ENCODE data around the gene DEAF1.

DEAF1 gene

DNA sequence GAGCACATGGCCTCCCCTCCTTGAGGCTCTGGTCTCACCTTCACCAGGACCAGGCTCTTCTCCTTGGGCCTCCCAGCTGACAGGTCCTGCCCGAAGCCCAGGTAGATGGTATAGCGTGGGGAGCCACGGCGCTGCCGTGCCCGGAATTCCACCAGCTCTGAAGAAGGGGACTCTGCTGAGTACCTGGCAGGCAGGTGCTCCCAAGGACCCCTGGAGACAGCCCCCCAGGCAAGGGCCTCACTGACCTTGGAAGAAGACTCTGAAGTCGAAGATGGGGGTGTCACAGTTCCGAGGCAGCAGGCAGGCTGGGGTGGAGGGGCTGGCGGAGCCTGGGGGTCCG lies 82.1 kb downstream of the DEAF1 start:
- FAIRE-seq (no peak), DNase-seq (ENCODE audit: low spot score) (no peak)

DNA sequence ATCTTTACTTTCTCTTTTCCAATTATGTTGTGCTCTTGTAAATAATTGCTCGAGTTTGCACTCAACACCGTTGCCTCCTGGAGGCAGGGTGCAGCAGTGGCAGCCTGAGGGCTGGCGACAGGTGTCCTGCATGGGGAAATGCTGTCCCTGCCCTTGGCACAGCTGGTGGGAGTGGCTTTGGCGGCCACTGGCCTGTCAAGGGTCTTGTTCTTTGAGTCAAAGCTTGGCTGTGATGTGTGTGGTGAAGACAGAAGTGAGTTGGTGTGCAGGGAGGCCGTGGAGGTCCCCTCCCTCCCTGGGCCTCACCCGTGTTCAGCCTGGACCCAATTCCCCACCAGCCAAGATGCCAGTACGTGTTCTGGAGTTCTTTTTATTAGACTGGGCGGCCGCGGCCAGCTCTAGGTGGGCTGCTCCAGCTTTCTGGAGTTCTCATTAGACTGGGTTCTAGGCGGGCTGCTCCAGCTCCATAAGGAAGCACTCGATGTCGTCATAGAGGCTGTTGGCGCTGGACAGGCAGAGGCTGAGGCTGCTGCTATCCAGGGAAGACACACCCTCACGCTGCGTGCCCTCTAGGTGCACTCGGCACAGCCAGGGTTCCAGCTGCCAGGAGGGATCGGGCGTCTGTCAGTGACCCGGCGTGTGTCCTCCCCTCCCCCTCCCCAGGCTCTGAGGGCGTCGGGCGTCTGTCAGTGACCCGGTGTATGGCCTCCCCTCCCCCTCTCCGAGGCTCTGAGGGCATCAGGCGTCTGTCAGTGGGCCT lies 82.6 kb downstream of the DEAF1 start:
- DNase-seq (ENCODE audit: low spot score) (no peak), FAIRE-seq (no peak)

DNA sequence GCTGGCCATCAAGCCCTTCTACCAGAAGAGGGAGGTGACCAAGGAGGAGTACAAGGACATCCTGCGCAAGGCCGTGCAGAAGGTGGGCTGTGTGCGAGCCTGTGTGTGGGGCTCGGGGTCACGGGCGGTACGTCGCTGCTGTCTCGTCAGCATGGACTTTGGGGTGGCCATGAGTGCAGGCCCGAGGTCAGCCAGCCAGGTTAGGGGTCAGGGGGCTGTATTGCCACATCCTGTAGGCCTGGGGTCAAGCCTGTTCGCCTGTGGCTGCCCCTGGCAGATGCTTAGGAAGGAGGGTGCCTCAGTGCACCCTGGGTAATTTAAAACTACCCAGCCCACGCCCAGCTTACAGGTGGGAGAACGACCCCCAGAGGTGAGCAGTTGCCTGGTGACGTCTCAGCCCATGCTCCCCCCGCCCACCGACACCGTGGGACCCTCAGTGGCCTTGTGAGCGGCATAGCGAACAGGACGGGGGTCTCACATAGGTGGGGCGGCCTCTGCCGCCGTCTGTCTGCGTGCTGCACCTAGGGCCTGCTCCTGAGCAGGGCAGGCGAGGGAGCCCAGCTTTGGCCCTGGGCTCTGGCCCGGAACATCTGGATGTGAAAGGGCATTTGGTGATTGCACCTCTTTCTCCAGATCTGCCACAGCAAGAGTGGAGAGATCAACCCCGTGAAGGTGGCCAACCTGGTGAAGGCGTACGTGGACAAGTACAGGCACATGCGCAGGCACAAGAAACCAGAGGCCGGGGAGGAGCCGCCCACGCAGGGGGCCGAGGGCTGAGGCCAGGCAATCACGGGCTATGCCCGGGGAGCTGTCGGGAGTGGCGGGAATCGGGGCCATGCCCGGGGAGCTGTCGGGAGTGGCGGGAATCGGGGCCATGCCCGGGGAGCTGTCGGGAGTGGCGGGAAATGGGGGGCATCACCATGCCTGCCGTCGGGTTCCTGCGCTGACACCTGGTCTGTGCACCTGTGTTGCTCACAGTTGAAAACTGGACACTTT lies 83.7 kb downstream of the DEAF1 start:
- DNase-seq (ENCODE audit: low spot score), result no peak
- FAIRE-seq, result no peak

DNA sequence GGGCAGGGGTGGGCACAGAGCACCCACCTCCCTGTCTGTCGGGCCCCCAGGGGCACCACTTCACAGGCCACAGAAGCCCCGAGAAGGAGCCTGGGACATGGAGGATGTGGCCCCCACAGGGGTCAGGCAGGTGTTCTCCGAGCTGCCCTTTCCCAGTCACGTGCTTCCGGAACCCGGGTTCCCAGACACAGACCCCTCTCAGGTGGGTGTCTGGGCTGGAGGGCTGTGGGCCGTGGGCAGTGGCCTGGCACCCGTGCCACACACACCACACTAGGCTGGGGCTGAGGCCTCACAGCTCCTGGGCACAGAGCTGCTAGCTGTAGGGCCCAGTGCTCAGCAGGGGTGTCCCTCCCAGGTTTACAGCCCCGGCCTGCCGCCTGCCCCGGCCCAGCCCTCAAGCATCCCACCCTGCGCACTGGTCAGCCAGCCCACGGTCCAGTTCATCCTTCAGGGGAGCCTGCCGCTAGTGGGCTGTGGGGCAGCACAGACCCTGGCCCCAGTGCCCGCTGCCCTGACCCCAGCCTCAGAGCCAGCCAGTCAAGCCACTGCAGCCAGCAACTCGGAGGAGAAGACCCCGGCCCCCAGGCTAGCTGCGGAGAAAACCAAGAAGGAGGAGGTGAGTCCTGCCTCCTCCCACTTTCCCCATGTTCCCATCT lies 84.7 kb downstream of the DEAF1 start:
- DNase-seq (ENCODE audit: low spot score), result no peak
- FAIRE-seq, result no peak

DNA sequence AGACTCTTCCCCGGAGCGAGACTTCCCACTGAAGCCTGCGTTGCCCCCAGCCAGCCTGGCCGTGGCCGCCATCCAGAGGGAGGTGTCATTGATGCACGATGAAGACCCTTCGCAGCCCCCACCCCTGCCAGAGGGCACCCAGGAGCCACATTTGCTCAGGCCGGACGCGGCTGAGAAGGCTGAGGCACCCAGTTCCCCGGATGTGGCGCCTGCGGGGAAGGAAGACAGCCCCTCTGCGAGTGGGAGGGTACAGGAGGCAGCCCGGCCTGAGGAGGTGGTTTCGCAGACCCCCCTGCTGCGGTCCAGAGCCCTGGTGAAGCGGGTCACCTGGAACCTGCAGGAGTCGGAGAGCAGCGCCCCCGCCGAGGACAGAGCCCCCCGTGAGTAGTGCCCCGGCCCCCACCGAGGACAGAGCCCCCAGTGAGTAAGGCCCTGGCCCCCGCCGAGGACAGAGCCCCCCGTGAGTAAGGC lies 85.6 kb downstream of the DEAF1 start:
- FAIRE-seq (no peak), DNase-seq (ENCODE audit: low spot score) (no peak)

DNA sequence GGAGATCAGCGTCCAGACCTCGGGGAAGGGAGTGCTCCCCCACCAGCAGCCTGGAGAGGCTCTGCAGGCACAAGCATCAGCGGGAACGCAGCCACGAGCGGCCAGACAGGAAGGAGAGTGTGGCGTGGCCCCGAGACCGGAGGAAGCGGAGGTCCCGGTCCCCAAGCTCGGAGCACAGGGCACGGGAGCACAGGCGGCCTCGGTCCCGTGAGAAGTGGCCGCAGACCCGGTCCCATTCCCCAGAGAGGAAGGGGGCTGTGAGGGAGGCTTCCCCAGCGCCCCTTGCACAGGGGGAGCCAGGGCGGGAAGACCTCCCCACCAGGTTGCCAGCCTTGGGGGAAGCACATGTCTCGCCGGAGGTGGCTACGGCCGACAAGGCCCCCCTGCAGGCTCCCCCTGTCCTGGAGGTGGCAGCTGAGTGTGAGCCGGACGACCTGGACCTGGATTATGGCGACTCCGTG lies 86.2 kb downstream of the DEAF1 start:
- no peak for FAIRE-seq
- DNase-seq (ENCODE audit: low spot score), result no peak

DNA sequence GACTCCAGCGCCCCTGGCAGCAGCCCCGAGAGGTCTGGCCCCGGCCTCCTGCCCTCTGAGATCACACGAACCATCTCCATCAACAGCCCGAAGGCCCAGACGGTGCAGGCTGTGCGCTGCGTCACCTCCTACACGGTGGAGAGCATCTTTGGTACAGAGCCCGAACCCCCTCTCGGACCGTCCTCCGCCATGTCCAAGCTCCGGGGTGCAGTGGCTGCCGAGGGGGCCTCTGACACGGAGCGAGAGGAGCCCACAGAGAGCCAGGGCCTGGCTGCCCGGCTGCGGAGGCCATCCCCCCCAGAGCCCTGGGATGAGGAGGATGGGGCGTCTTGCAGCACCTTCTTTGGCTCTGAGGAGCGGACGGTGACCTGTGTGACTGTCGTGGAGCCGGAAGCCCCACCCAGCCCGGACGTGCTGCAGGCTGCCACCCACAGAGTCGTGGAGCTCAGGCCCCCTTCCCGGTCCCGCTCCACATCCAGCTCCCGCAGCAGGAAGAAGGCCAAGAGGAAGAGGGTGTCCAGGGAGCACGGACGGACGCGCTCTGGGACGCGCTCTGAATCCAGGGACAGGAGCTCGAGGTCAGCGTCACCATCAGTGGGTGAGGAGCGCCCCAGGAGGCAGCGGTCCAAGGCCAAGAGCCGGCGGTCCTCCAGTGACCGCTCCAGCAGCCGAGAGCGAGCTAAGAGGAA lies 86.9 kb downstream of the DEAF1 start:
- DNase-seq (ENCODE audit: low spot score) (no peak), FAIRE-seq (no peak)

DNA sequence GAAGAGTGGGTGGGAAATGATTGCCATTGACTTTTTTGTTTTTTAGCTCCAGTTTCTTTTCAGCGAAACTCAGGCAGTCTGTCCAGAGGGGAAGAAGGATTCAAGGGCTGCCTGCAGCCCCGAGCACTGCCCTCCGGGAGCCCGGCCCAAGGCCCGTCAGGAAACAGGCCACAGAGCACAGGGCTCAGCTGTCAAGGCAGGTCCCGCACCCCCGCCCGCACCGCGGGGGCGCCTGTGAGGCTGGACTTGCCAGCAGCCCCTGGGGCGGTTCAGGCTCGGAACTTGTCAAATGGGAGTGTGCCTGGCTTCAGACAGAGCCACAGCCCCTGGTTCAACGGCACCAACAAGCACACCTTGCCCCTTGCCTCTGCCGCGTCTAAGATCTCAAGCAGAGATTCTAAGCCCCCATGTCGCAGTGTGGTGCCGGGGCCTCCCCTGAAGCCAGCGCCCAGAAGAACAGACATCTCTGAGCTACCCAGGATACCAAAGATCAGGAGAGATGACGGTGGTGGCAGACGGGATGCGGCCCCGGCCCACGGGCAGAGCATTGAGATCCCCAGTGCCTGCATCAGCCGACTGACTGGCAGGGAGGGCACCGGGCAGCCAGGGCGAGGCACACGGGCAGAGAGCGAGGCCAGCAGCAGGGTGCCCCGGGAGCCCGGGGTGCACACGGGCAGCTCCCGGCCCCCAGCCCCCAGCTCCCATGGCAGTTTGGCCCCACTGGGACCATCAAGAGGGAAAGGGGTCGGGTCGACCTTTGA lies 87.8 kb downstream of the DEAF1 start:
- no peak for FAIRE-seq
- no peak for DNase-seq (ENCODE audit: low spot score)

DNA sequence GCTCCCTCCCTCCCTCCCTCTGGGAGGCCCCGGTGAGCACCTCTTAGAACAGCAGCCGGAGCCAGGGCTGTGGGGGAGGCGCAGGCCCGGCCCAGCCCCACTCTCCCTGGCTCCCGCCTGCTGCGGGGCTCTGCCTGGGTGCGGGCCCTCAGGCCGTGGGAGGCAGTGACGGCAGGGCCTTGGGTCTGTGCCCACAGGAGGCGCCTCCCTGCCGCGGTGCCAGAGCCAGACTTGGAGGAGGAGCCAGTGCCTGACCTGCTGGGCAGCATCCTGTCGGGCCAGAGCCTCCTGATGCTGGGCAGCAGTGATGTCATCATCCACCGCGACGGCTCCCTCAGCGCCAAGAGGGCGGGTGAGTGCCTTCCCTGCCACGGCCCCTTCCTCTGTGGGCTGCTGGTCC lies 88.8 kb downstream of the DEAF1 start:
- DNase-seq (ENCODE audit: low spot score), result no peak
- FAIRE-seq, result no peak

DNA sequence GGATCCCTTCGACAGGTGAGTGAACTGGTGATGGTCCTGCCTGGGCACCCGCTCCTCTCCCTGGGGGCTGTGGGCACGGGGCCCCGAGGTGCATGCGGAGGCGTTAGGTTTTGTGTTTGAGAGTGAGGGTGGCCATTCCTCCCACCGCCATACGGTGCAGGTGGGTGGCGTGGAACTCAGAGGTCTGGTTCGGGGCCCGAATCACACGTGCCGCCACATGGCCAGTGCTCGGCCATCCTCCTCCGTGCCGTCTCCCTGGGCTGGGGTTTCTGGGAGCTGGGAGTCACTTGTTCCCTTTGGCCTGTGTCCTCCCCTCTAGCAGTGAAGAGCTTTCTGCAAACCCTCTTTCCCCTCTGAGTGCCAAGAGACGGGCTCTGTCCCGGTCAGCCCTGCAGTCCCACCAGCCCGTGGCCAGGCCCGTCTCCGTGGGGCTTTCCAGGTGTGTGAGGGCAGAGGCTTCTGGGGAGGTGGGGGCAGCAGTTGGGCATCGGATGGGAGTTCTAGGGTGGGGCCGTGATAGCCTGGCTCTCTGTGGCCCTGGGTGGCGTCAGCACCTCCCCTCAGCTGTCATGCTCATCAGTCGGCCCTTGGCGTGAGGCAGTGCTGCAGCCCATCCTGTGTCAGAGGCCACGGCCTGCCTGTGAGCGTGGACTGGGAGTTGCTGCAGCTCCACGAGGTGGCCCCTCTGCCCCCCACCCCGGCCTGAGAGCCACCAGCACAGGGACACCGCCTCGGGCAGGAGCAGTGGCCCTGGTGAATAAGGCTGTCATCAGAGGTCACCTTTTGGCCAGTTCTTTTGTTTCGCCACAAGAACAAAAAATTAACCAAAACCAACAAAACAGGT lies 89.5 kb downstream of the DEAF1 start:
- no peak for DNase-seq (ENCODE audit: low spot score)
- FAIRE-seq, result no peak

DNA sequence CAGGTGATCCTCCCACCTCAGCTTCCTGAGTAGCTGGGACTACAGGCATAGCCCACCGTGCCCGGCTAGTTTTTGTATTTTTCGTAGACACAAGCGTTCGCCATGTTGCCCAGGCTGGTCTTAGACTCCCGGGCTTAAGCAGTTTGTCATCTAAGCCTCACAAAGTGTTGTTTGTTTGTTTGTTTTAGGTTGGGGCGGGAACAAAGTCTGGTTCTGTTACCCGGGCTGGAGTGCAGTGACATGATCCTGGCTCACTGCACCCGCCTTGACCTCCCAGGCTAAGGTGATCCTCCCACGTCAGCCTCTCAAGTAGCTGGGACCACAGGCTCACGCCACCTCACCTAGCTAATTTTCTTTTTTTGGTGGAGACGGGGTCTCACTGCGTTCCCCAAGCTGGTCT lies 91.9 kb downstream of the DEAF1 start:
- DNase-seq (ENCODE audit: low spot score) (no peak), FAIRE-seq (no peak)

DNA sequence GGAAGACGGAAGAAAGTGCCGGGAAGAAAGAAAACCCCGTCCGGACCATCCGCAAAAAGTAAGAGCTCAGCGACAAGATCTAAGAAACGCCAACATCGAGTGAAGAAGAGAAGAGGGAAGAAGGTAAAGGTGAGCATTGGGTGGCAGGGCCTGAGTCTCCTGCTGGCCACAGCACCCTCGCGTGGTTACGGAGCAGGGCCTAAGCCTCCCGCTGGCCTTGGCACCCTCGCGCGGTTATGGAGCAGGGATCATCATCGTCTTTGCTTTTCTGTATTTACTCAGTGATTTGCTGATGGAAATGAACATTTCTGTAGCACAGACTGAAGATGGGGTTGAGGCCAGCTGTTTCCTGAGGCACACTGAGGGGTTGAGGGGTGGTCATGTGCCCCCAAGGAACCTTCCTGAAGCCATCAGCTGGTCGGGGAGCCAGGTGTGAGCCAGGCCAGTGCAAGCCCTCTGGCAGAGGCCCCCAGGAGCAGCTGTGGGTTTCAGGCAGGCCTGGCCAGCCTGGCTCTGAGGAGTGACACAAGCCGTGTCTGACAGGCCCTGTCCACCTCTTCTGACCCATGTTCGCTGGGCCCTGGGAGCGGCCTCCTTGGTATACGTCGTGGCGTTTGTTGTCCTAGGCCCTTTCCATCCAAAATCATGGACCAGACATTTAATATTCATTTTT lies 93.3 kb downstream of the DEAF1 start:
- DNase-seq (ENCODE audit: low spot score), result no peak
- FAIRE-seq, result no peak

DNA sequence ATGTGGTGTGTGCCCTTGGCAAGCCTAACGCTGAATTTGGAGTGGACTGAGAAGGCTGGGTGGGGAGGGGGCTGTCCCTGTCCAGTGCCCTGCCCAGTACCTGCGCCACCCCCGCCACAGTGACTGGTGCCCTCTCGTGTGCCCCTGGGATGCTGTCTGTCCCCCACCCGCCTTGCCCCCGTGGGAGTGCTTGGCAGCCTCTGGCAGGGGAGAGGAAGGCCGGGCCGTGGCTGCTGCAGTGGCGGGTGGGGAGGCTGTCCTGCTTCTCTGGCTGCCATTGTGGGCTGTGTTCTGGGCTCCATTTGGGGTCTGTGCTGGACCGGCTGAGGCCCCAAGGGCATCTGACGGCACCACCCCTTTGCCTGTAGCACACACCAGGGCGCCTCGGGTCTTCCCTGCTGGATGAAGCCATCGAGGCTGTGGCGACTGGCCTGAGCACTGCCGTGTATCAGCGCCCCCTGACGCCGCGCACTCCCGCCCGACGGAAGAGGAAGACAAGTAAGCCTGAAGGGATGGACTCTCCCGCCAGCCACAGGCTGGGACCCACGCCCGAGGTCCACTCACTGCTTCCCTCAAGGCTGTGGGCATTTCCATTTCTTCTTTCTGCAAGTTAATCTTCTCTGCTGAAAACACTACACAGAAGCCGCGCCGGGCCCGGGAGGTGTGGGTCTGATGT lies 96.9 kb downstream of the DEAF1 start:
- DNase-seq (ENCODE audit: low spot score) (no peak), FAIRE-seq (no peak)

DNA sequence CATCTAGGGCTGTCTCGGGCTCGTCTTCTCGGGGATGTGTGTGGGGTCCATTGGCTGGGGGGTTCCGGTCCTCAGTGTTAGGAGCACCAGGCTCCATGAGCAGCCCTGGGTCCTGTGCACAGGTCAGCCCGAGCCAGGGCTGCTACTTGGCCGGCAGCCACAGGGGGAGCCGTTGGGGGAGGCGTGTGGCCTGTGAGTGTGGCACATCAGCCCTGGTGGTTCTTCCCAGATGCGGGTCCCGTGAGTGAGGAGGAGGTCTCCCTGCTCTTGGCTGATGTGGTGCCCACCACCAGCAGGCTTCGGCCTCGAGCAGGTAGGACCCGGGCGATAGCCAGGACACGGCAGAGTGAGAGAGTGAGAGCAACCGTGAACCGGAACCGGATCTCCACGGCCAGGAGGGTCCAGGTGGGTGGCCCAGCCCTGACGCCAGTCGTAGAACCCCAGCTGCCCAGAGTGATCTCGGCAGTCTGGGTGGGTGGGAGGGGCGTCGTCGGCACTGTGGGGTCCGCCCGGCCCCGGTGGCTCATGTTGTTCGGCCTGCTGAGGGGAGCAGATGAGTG lies 97.8 kb downstream of the DEAF1 start:
- DNase-seq (ENCODE audit: low spot score), result no peak
- no peak for FAIRE-seq

DNA sequence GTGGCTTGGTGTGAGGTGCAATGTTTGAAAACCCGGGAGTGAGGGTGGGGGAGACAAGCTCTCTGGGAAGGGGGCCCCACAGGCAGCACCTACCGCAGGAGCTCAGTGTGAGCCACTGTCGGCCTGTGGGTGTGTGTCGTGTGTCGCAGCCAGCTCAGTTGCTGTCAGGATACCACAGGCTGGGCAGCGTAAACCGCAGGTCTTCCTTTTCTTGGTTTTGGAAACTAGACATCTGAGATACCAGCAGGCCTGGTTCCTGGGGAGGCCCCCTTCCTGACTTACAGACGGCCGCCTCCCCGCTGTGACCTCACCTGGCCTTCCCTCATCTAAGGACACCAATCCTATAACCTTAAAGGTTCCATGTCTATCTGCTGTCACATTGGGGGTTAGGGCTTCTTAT lies 98.6 kb downstream of the DEAF1 start:
- no peak for FAIRE-seq
- no peak for DNase-seq (ENCODE audit: low spot score)

DNA sequence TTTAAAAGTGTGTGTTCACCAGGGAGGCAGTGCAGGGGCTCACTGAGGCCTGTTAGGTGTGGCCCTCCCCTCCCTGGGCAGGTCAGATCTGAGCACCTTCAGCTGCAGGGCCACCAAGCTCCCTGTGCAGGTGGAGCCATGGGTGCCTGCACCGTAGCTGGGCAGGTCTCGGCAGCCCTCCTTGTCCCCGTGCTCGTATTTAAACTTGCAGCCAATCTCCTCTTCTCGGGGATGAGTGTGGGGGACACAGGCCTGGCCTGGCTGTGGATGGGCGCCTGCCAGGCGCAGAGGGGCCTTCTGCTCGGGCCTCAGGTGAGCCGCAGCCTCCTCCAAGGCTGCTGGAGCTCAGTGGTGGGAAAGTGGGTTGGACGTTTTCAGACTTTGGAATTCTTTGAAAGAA lies 99.6 kb downstream of the DEAF1 start:
- DNase-seq (ENCODE audit: low spot score), result no peak
- no peak for FAIRE-seq

Data from urothelium cell line (cell line).